ENCODE data around the gene TAMALIN.

DNA sequence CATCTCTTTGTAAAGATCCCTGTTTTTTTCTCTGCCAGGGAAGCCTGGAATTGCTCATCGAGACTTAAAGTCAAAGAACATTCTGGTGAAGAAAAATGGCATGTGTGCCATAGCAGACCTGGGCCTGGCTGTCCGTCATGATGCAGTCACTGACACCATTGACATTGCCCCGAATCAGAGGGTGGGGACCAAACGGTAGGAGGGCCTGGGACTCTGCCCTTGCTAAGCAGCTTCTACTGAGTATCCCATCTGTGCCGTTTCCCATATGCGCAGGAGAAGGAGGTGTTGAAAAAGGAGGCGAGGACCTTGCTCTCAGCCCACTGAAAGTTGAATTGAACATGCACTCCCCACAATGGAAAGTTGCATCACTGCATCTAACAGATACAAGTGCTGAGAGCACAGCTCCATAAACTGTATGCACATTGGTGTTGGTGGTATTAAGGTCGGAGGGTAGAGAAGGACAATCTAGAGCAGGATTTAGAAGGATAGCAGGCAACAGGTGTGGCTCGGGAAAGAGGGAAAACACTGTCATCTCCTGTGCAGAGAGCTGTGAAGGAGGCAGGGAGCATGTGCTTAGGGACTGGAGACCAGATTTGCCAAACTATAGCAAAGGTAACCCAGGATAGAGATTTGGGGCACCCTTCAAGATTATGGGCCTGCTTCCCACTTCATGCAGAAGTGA is 21.5 kb upstream of the TAMALIN start:
- no peak for TF ChIP-seq CTCF (IDR thresholded peaks at IDR 0.05 in 8 of 11, conservative IDR thresholded peaks at IDR 0.05 in 3 of 11)
- TF ChIP-seq POLR2A (IDR thresholded peaks at IDR 0.05): no peak
- no peak for TF ChIP-seq POLR2AphosphoS5 (IDR thresholded peaks at IDR 0.05)

Data from spleen (tissue), 7 donors.